ENCODE measurements around the gene PREX1. TPM values are rescaled to one million over a fixed set of nuclear protein-coding genes. Genes with fewer than 3 reads are reported as not detected.

The PREX1 gene
- total and polyA plus RNA-seq, 4 donors: 29.5 to 121 (median 69.3) TPM

DNA sequence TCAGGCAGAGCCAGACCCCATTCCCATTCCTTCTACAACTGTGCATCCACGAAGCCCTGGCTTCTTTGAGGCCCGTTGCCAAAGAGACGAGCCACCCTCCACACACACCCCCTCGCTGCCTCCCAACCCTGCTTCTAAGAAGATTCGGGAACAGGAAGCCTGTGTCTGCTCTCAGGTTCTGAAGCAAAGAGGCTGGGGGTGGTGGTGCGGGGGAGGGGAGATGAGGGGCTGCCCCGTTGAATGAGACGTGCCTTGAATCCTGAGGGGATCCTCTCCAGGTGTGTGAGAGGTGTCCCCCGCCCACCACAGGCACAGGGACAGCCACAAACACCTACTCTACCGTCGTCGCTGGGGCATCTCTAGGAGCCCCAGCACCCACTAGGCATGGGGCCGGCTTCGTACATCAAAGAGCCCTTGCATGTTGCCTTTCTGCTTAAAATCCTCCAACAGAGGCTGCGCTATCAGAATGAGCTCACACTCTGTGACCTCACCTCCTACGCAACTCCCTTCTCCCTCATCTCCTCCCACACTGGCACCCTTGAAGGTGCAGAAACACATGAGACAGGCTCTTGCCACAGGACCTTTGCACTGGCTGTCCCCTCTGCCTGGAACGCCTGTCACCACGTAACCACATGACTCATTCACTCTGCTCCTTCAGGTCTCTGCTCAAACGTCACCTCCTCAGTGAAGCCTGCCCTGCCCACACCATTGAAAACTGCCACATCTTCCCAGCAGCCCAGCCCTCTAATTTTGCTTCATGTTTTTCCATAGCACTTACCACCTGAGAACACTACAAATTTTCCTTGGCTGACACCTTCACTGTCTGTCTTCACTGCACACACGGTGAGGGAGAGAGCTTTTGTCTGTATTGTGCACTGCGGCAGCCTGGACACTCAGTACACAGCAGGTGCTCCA lies 58.5 kb downstream of the PREX1 start:
- Histone ChIP-seq H3K9me3 (ENCODE audit: control insufficient read depth in 4 of 4, insufficient read depth in 3 of 4, low read length in 3 of 4) (peaks cover 0 to 4% (median 0%) of the 10 kb centered on the region in 4 donors), H3K9ac (ENCODE audit: insufficient read depth in 1 of 2, low read length in 2 of 2) (no peak overlapping the region), H3K27ac (ENCODE audit: low read depth in 1 of 2, low read length in 1 of 2) (peak overlapping the region in 1 of 2 donors; percentile 60), H3K4me3 (no peak overlapping the region), H3K36me3 (ENCODE audit: control insufficient read depth in 4 of 4, insufficient read depth in 4 of 4, low read length in 4 of 4) (no peaks in the 10 kb centered on the region), H3K4me1 (ENCODE audit: control insufficient read depth in 5 of 5, insufficient read depth in 5 of 5, low read length in 5 of 5) (peaks cover 0 to 22% (median 0%) of the 10 kb centered on the region in 5 donors), H3K27me3 (ENCODE audit: control insufficient read depth in 3 of 3, insufficient read depth in 3 of 3, low read length in 2 of 3) (peaks cover 0 to 8% (median 5%) of the 10 kb centered on the region in 3 donors)
- TF ChIP-seq CTCF (IDR thresholded peaks at IDR 0.05; ENCODE audit: control extremely low read depth, extremely low read depth): no peak
- 42 to 43% methylated on average over 21 of the region's 21 CpGs for WGBS, 2 donors
- DNase-seq (no peak), ATAC-seq (ENCODE audit: insufficient read depth, low FRiP score) (peak; percentile 24)

DNA sequence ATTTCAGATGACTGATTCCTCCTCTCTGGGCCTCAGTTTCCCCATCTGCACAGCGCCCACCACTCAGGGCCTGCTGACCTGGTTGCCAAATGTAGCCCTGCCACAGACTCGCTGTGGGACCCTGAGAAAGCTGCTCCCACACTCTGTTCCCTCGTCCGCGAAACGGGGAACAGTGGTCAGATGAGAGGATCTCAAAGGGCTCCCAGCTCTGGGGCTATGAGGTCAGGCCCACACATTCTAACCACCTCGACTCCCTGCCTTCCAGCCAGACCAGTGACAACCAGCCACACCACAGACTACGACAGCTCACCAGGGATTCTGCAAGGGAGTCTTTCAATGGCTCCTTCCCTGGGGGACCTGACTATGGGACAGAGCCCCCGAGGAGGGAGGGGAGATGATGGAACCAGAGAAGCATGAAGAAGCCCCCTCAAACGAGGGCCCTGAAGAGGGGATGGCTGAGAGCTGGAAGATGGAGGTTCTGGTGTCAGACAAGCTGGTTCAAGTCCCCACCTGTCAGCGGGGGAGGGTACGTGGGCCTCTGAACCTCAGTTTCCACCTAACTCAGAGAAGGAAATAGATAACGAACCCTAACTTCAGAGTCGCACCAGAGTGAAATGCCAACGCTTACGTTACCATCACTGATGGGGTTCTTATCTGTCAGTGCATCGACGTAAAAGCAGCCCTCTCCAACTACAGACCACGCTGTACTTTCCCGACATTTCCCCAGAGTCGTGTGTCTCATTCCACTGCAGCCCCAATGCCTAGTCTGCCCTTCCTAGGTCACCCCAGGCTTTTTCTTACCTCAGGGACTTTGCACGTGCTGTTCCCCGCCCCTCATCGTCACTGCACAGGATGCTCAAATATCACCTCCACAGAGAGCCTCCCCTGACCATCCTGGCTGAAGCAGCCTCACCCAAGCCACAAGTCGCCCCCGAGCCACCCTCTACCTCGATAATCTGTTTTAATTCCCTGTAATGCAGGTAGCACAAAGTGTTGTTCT lies 60.5 kb downstream of the PREX1 start:
- WGBS, 2 donors: 83 to 94% methylated on average over 27 of the region's 27 CpGs
- no peak for TF ChIP-seq CTCF (IDR thresholded peaks at IDR 0.05; ENCODE audit: control extremely low read depth, extremely low read depth)
- no peak for DNase-seq
- H3K36me3 ChIP-seq (ENCODE audit: control insufficient read depth in 4 of 4, insufficient read depth in 4 of 4, low read length in 4 of 4): no peaks in the 10 kb centered on the region
- H3K9me3 ChIP-seq (ENCODE audit: control insufficient read depth in 4 of 4, insufficient read depth in 3 of 4, low read length in 3 of 4): peaks cover 0 to 4% (median 0%) of the 10 kb centered on the region in 4 donors
- no peak for ATAC-seq (ENCODE audit: insufficient read depth, low FRiP score)
- no peak overlapping the region for H3K4me3 ChIP-seq
- peaks cover 0 to 17% (median 0%) of the 10 kb centered on the region in 5 donors for H3K4me1 ChIP-seq (ENCODE audit: control insufficient read depth in 5 of 5, insufficient read depth in 5 of 5, low read length in 5 of 5)
- H3K27ac ChIP-seq (ENCODE audit: low read depth in 1 of 2, low read length in 1 of 2): peak overlapping the region in 1 of 2 donors; percentile 58
- no peak overlapping the region for H3K9ac ChIP-seq (ENCODE audit: insufficient read depth in 1 of 2, low read length in 2 of 2)
- H3K27me3 ChIP-seq (ENCODE audit: control insufficient read depth in 3 of 3, insufficient read depth in 3 of 3, low read length in 2 of 3): peaks cover 0 to 8% (median 6%) of the 10 kb centered on the region in 3 donors

DNA sequence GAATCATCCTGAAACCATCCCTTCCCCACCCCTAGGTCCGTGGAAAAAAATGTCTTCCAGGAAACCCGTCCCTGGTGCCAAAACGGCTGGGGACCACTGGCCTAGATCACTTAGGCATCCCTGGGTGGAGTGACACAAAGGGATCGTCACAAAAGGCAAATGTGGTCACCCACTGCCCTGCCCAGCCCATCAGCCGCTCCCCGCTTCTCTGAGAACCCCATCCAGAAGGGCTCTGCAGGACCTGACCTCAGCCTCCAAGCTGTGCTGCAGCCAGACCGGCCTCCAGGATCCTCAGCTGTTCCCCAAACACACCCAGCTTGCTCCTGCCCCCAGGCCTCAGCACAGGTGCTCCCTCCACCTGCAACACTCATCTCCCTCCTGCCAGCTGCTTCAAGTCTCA lies 61.6 kb downstream of the PREX1 start:
- Histone ChIP-seq H3K36me3 (ENCODE audit: control insufficient read depth in 4 of 4, insufficient read depth in 4 of 4, low read length in 4 of 4) (no peaks in the 10 kb centered on the region), H3K27me3 (ENCODE audit: control insufficient read depth in 3 of 3, insufficient read depth in 3 of 3, low read length in 2 of 3) (peaks cover 0 to 11% (median 8%) of the 10 kb centered on the region in 3 donors)
- TF ChIP-seq CTCF (IDR thresholded peaks at IDR 0.05; ENCODE audit: control extremely low read depth, extremely low read depth): no peak

More for the DNA sequence above, 61.6 kb downstream of the PREX1 start:
- DNase-seq (no peak), ATAC-seq (ENCODE audit: insufficient read depth, low FRiP score) (no peak)
- no peak overlapping the region for H3K9ac ChIP-seq (ENCODE audit: insufficient read depth in 1 of 2, low read length in 2 of 2)
- 69 to 71% methylated on average over 7 of the region's 7 CpGs for WGBS, 2 donors
- peaks cover 0 to 5% (median 0%) of the 10 kb centered on the region in 4 donors for H3K9me3 ChIP-seq (ENCODE audit: control insufficient read depth in 4 of 4, insufficient read depth in 3 of 4, low read length in 3 of 4)
- peak overlapping the region in 1 of 2 donors; percentile 58 for H3K27ac ChIP-seq (ENCODE audit: low read depth in 1 of 2, low read length in 1 of 2)
- no peak overlapping the region for H3K4me3 ChIP-seq
- H3K4me1 ChIP-seq (ENCODE audit: control insufficient read depth in 5 of 5, insufficient read depth in 5 of 5, low read length in 5 of 5): peaks cover 0 to 20% (median 0%) of the 10 kb centered on the region in 5 donors

Data from lung (tissue), 12 donors.